ENCODE measurements around the gene WDTC1. TPM values are rescaled to one million over a fixed set of nuclear protein-coding genes. Genes with fewer than 3 reads are reported as not detected.

WDTC1 gene
- total and polyA plus RNA-seq, 2 of the 8 experiments (the other 6 are each of a cell fraction or from before 2014, with no cell fraction given), result 7.5 to 18.7 TPM

- Histone ChIP-seq H2BK12ac (ENCODE audit: low read depth, low read length) (no peak overlapping the region), H3K18ac (ENCODE audit: extremely low read depth, low read length) (no peak overlapping the region; the same call in 1 of the 2 replicates), H4K5ac (ENCODE audit: insufficient read length, low read depth, low read length) (no peak overlapping the region), H2BK20ac (ENCODE audit: low read length) (no peak overlapping the region), H4K8ac (ENCODE audit: extremely low read depth, insufficient read depth, low read length) (no peak overlapping the region), H4K20me1 (replicated peaks in 1 of 2; ENCODE audit: control insufficient read depth in 1 of 2, insufficient read depth in 2 of 2, low read length in 2 of 2) (peaks cover 0 to 4% of the 10 kb centered on the region in 2 experiments), H2BK15ac (ENCODE audit: low read length) (no peak overlapping the region), H3K27ac (ENCODE audit: low read depth, low read length) (no peak overlapping the region), H2BK120ac (replicated peaks; ENCODE audit: low read depth, low read length) (no peak overlapping the region), H4K91ac (replicated peaks; ENCODE audit: insufficient read length, low read length) (no peak overlapping the region), H3K4ac (replicated peaks; ENCODE audit: insufficient read length, low read depth, low read length) (no peak overlapping the region), H3K4me2 (ENCODE audit: insufficient read depth in 1 of 2, low read depth in 2 of 2, low read length in 2 of 2) (peak overlapping the region; percentile 88 to 93), H3K27me3 (replicated peaks in 1 of 4; ENCODE audit: control insufficient read depth in 3 of 4, extremely low read depth in 1 of 4, insufficient read depth in 3 of 4, low read length in 3 of 4) (peaks cover 0 to 3% (median 0%) of the 10 kb centered on the region in 4 experiments; a peak in 2 of 7 replicates), H3K23me2 (ENCODE audit: low read depth, low read length) (peaks cover 11% of the 10 kb centered on the region), H3K79me1 (ENCODE audit: low read depth, low read length) (no peaks in the 10 kb centered on the region), H3K36me3 (ENCODE audit: control insufficient read depth in 2 of 4, insufficient read depth in 4 of 4, low read length in 3 of 4) (no peaks in the 10 kb centered on the region), H3K4me3 (ENCODE audit: extremely low read depth in 1 of 4, insufficient read depth in 2 of 4, low read depth in 3 of 4, low read length in 4 of 4) (peak overlapping the region; percentile 63 to 84 (median 67)), H3K79me2 (ENCODE audit: control insufficient read depth in 1 of 2, insufficient read depth in 2 of 2, low read length in 2 of 2) (0 out of 4 replicates have a peak, but pooled peaks cover 0 to 3% of the 10 kb centered on the region in 2 experiments), H3K4me1 (replicated peaks in 1 of 4; ENCODE audit: control insufficient read depth in 3 of 4, insufficient read depth in 4 of 4, low read length in 3 of 4) (peaks cover 0 to 8% (median 6%) of the 10 kb centered on the region in 4 experiments; a peak in 5 of 7 replicates), H2AK5ac (ENCODE audit: low read depth, low read length) (0 out of 2 replicates have a peak overlapping the region, but pooled peaks have one; percentile 39), H2AFZ (ENCODE audit: low read length) (no peak overlapping the region), H3K14ac (ENCODE audit: insufficient read length) (no peak overlapping the region), H3K9ac (replicated peaks in 1 of 4; ENCODE audit: extremely low read depth in 1 of 4, low read depth in 3 of 4, low read length in 3 of 4) (no peak overlapping the region; a peak in 1 of 7 replicates), H3K23ac (ENCODE audit: insufficient read length) (no peak overlapping the region), H3K56ac (replicated peaks; ENCODE audit: insufficient read length, low read depth, low read length) (no peak overlapping the region), H2BK5ac (ENCODE audit: low read depth, low read length) (no peak overlapping the region), H3K9me3 (ENCODE audit: insufficient read depth in 2 of 2, low read depth in 1 of 2, low read length in 1 of 2) (no peaks in the 10 kb centered on the region)
- TF ChIP-seq SP1 (IDR thresholded peaks at IDR 0.05; ENCODE audit: low read depth, low read length) (no peak), BACH1 (IDR thresholded peaks at IDR 0.05; ENCODE audit: low read length) (no peak), TAF7 (optimal IDR thresholded peaks at IDR 0.05; ENCODE audit: borderline replicate concordance, low read depth, low read length) (no peak), RBBP5 (IDR thresholded peaks at IDR 0.05; ENCODE audit: borderline replicate concordance, low read depth, low read length) (no peak)
- WGBS, 2 experiments (ENCODE audit: extremely low coverage in 1 of 2, insufficient coverage in 1 of 2, insufficient read length in 1 of 2, insufficient replicate concordance in 2 of 2, low coverage in 1 of 2, low lambda C conversion rate in 2 of 2, missing lambda C conversion rate in 1 of 2), result 48% methylated on average over 7 of the region's 7 CpGs; no CpG with 5 or more reads in 1 of the 2 experiments
- POLR2A ChIA-PET (ENCODE audit: partially characterized antibody), result interaction anchor here (1.2 to 1.5 kb wide), 2 partner anchors 8 to 81 kb away, joined by 4 to 5 read pairs; partner anchors contain the start of gene SLC9A1
- no peak for DNase-seq (ENCODE audit: low read depth in 1 of 2, low spot score in 2 of 2)
- FAIRE-seq, result no peak
- CTCF ChIA-PET (ENCODE audit: partially characterized antibody), result interaction anchor here (1.4 kb wide), 1 partner anchor 48 kb away, joined by 3 read pairs; no protein-coding TSS in a partner anchor
These were observed 1.4 kb downstream of the WDTC1 start for GRCh38 chr1:27235827-27236226.
